Panc1 (cell line): ENCODE results near the gene TBXAS1.

Experiments used
- CTCF ChIP-seq: fragments of 450-650 bp; IDR thresholded peaks from 2 replicates; pipeline ENCODE4 v1.5.1; 2017; ENCODE audit warnings: mild to moderate bottlenecking
- POLR2AphosphoS5 ChIP-seq: IDR thresholded peaks from 2 replicates; pipeline ENCODE4 v1.6.1; 2012; ENCODE audit warnings: mild to moderate bottlenecking, low read depth, low read length, moderate library complexity

- TF ChIP-seq CTCF (no peak), POLR2AphosphoS5 (no peak)
Measured at GRCh38 chr7:139896831-139897230, 67.8 kb downstream of the TBXAS1 start.
